GM13977 (cell line): ENCODE results near the gene MAD1L1.

Experiments used
- DNase-seq: peaks from one replicate; pipeline ENCODE4 v3.0.0; 2012; ENCODE audit warnings: low spot score
- CTCF ChIP-seq: IDR thresholded peaks from 2 replicates; pipeline ENCODE4 v1.5.1; 2012; ENCODE audit warnings: mild to moderate bottlenecking, control low read depth; ENCODE audit not compliant: insufficient read depth; ENCODE audit errors: extremely low read depth, missing control alignments
- in situ Hi-C: fragments of 300-500 bp; cut with MboI; formaldehyde crosslinking; loops from one replicate; pipeline ENCODE4 v1.12.0; 2022; ENCODE audit warnings: low sequenced_read_pairs, low pct_unique_long_range_greater_than_20kb, mixed read lengths, inconsistent platforms; ENCODE audit not compliant: unreplicated experiment

MAD1L1 gene

DNA sequence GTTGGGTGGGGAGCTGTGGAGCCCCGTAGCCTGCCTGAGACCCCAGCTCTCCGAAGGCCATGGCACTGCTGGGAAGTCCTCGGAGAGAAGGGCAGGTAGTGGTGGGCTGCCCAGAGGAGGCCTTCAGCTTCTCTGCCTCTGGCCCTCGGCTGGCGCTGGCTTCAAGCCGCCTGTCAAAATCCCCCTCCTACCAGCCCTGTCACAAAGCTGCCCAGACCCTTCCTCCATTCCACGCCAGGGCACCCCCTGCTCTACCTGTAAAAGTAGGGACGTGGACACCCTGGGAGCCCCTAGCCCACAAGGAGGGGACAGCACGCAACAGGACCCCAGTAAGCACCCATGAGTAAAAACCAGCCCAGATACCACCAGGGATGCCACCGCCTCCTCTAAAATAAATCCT lies 31.6 kb downstream of the MAD1L1 start:
- in situ Hi-C loops: loop anchor here (25.0 kb wide), 1 partner anchor 614 kb away; no protein-coding TSS in a partner anchor
- no peak for TF ChIP-seq CTCF
- DNase-seq: no peak

- TF ChIP-seq CTCF: no peak
- in situ Hi-C loops: loop anchor here (25.0 kb wide), 1 partner anchor 613 kb away; no protein-coding TSS in a partner anchor
- DNase-seq: no peak
Observed at GRCh38 chr7:2200584-2200980, 32.2 kb downstream of the MAD1L1 start.

DNA sequence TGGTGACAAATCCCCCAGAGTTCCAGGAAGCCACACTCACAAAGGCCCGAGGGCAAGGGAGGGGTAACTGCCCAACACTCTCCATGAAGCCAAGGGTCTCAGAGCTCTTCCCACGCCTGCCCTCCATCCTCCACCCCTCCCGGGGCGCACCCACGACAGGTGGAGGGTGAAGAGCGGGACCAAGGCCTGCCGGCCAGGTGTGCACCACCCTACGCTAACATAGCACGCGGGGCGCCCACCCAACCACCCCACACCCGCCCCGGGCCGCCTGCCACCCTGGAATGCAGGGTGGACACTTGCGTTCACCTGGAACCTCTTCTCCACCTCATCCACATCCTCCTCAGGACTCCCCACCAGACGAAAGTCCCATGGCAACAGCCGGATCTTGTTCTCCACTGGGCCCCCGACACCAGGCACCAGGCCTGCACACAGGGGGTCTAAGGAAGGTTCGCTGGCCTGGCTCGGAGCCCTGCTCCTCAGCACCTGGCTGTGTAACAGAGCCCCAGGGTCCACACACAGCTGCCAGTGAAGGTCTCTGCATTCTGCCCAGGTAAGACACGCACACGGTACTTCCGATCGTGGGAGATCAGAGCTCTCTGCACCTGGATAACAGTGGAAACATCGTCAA lies 32.7 kb downstream of the MAD1L1 start:
- in situ Hi-C loops: loop anchor here (25.0 kb wide), 1 partner anchor 613 kb away; no protein-coding TSS in a partner anchor
- DNase-seq: no peak
- TF ChIP-seq CTCF: no peak

DNA sequence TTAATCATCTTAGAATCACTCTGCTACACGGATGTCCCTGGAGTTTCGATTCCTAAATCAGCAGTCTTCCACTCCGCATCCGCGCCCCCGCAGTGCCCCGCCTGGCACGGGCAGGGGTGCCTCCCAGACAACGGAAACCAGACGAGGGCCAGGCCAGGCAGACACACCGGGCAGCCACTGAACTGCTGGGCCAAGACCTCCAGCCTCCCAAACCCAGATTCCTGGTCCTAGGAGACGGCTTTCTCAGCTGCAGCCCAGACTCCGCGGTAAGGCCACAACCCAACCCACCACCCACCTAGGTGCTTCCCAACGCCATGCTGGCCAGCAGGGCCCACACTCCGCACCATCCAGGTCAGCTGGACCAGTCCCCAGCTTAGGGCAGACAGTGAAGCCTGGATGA lies 33.2 kb downstream of the MAD1L1 start:
- in situ Hi-C loops: no loop called here
- DNase-seq: no peak
- no peak for TF ChIP-seq CTCF

DNA sequence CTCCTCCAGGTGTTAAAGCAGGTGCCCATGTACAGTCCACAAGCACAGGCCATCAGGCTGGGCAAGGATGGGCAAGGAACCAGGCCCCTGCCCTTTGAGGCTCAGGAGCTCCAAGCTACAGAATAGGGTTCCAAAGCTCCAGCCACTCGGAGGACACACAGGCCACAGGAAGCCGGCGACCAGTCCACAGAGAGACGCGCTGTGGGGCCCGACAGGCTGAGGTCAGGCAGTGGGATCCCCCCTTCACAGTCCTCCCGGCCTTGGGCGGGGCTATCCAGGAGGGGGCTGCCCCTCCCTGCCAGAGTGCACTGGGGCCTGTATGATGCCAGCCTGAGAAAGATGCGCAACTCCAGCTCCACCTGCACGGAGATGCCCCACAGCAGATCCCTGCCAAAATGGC lies 34.0 kb downstream of the MAD1L1 start:
- in situ Hi-C loops: no loop called here
- no peak for TF ChIP-seq CTCF
- DNase-seq: no peak

GRCh38 chr7:2198206-2198605 lies 34.5 kb downstream of the MAD1L1 start:
- in situ Hi-C loops: no loop called here
- DNase-seq: no peak
- TF ChIP-seq CTCF: no peak
